MM.1S (cell line): ENCODE data around the gene WDPCP.
"Not testable (repeated sequence)": the region's sequence is repeated elsewhere in the genome, so short reads cannot be mapped to it uniquely, and the experiment has no call there.

Experiments
- DNase-seq: peaks from one replicate; pipeline ENCODE4 v3.0.0-alpha.2; 2015
- H2AFZ ChIP-seq: fragments of 300-600 bp; sonication (generic); 2 replicates; pipeline ENCODE4 v1.6.0; 2016; ENCODE audit warnings: antibody characterized with exemption, low read length
- H3F3A ChIP-seq: fragments of 300-600 bp; sonication (generic); 2 replicates; pipeline ENCODE4 v1.6.1; 2016; ENCODE audit warnings: mild to moderate bottlenecking, antibody characterized with exemption, low read length, moderate library complexity, mixed read lengths; ENCODE audit not compliant: insufficient read depth
- H3K27ac ChIP-seq: fragments of 300-600 bp; sonication (generic); 2 replicates; pipeline ENCODE4 v1.5.1; 2016; ENCODE audit warnings: mild to moderate bottlenecking, low read length
- H3K27me3 ChIP-seq: fragments of 300-600 bp; sonication (generic); replicated peaks from 2 replicates; pipeline ENCODE4 v1.6.0; 2016; ENCODE audit warnings: low read length; ENCODE audit not compliant: insufficient read depth
- H3K36me3 ChIP-seq: fragments of 300-600 bp; sonication (generic); replicated peaks from 2 replicates; pipeline ENCODE4 v1.6.1; 2016; ENCODE audit warnings: mild to moderate bottlenecking, low read length, mixed read lengths; ENCODE audit not compliant: insufficient read depth
- H3K4me1 ChIP-seq: fragments of 300-600 bp; sonication (generic); 2 replicates; pipeline ENCODE4 v1.6.1; 2016; ENCODE audit warnings: low read length, mixed read lengths
- H3K4me2 ChIP-seq: fragments of 300-600 bp; sonication (generic); 2 replicates; pipeline ENCODE4 v1.6.0; 2016; ENCODE audit warnings: low read depth, low read length
- H3K4me3 ChIP-seq: fragments of 300-600 bp; sonication (generic); 2 replicates; pipeline ENCODE4 v1.5.1; 2016; ENCODE audit warnings: low read length, mixed read lengths
- H3K79me2 ChIP-seq: fragments of 300-600 bp; sonication (generic); 2 replicates; pipeline ENCODE4 v1.6.1; 2016; ENCODE audit warnings: mixed run types, low read length, mixed read lengths
- H3K9ac ChIP-seq: fragments of 300-600 bp; sonication (generic); 2 replicates; pipeline ENCODE4 v1.6.1; 2016; ENCODE audit warnings: low read length, mixed read lengths
- H3K9me2 ChIP-seq: fragments of 300-600 bp; sonication (generic); replicated peaks from 2 replicates; pipeline ENCODE4 v1.6.1; 2016; ENCODE audit warnings: mild to moderate bottlenecking, low read length, mixed read lengths; ENCODE audit not compliant: insufficient read depth
- H3K9me3 ChIP-seq: fragments of 300-600 bp; sonication (generic); replicated peaks from 2 replicates; pipeline ENCODE4 v1.6.1; 2016; ENCODE audit warnings: mild to moderate bottlenecking, low read length, mixed read lengths; ENCODE audit not compliant: insufficient read depth
- H4K20me1 ChIP-seq: fragments of 300-600 bp; sonication (generic); 2 replicates; pipeline ENCODE4 v1.6.1; 2016; ENCODE audit warnings: mild to moderate bottlenecking, low read length, moderate library complexity, mixed read lengths; ENCODE audit not compliant: insufficient read depth
- EZH2 ChIP-seq: fragments of 300-600 bp; sonication (generic); optimal IDR thresholded peaks from 2 replicates; pipeline ENCODE3; 2017; ENCODE audit warnings: low read depth, mild to moderate bottlenecking, antibody characterized with exemption, low read length, mixed read lengths
- EZH2phosphoT487 ChIP-seq: fragments of 300-600 bp; sonication (generic); IDR thresholded peaks from 2 replicates; pipeline ENCODE4 v1.6.1; 2018; ENCODE audit warnings: antibody characterized with exemption, low read length
- TF ChIP-seq, protein P1 (sequence below): fragments of 300-600 bp; sonication (generic); IDR thresholded peaks from 2 replicates; pipeline ENCODE4 v1.5.1; 2016; ENCODE audit warnings: antibody characterized with exemption, low read length, mixed read lengths

Gene WDPCP

DNA sequence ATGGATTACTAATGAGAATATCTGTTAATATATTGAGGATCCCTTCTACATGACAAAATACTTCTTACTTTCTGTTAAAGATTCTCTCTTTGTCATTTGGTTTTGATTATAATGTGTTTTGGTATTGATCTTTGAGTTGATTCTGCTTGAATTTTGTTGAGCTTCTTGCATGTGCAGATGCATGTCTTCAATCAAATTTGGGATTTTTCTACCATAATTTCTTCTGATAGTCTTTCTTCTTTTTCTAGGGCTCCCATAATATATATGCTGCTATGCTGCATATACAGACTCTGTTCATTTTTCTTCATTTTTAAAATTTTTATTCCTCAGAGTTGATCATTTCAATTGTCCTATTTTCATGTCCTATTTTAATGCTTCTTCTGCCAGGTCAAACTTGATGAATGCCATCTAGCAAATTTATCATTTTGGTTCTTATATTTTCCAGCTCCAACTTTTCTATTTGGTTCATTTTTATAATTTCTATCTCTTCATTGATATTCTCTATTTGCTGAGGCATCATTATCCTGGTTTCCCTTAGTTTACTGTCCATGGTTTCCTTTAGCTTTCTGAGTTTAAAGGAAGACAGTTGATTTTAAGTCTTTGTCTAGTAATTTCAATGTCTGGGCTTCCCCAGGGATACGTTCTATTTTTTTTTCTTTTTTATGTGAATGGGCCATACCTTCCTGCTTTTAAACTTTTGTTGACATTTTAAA is 244.7 kb downstream of the WDPCP start:
- H2AFZ ChIP-seq: no peak overlapping the region
- no peak overlapping the region for H3K9ac ChIP-seq
- no peaks in the 10 kb centered on the region for H3K9me3 ChIP-seq
- H3F3A ChIP-seq: no peaks in the 10 kb centered on the region
- H3K4me2 ChIP-seq: no peak overlapping the region
- no peak overlapping the region for H3K4me3 ChIP-seq
- no peaks in the 10 kb centered on the region for H4K20me1 ChIP-seq
- no peaks in the 10 kb centered on the region for H3K9me2 ChIP-seq
- 0 out of 2 replicates have a peak, but pooled peaks cover 6% of the 10 kb centered on the region for H3K4me1 ChIP-seq
- no peaks in the 10 kb centered on the region for H3K79me2 ChIP-seq
- no peak for DNase-seq
- H3K27me3 ChIP-seq: no peaks in the 10 kb centered on the region
- no peaks in the 10 kb centered on the region for H3K36me3 ChIP-seq
- TF ChIP-seq EZH2phosphoT487 (no peak), EZH2 (no peak)
- TF ChIP-seq, protein P1, sequence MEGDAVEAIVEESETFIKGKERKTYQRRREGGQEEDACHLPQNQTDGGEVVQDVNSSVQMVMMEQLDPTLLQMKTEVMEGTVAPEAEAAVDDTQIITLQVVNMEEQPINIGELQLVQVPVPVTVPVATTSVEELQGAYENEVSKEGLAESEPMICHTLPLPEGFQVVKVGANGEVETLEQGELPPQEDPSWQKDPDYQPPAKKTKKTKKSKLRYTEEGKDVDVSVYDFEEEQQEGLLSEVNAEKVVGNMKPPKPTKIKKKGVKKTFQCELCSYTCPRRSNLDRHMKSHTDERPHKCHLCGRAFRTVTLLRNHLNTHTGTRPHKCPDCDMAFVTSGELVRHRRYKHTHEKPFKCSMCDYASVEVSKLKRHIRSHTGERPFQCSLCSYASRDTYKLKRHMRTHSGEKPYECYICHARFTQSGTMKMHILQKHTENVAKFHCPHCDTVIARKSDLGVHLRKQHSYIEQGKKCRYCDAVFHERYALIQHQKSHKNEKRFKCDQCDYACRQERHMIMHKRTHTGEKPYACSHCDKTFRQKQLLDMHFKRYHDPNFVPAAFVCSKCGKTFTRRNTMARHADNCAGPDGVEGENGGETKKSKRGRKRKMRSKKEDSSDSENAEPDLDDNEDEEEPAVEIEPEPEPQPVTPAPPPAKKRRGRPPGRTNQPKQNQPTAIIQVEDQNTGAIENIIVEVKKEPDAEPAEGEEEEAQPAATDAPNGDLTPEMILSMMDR: no peak
- H3K27ac ChIP-seq: no peak overlapping the region

GRCh38 chr2:63340443-63340842 is 247.8 kb downstream of the WDPCP start:
- no peak overlapping the region for H2AFZ ChIP-seq
- no peaks in the 10 kb centered on the region for H3K9me3 ChIP-seq
- H3K79me2 ChIP-seq: no peaks in the 10 kb centered on the region
- H3K27me3 ChIP-seq: no peaks in the 10 kb centered on the region
- no peak overlapping the region for H3K27ac ChIP-seq
- no peak overlapping the region for H3K4me2 ChIP-seq
- DNase-seq: no peak
- H3K4me3 ChIP-seq: no peak overlapping the region
- H3K9ac ChIP-seq: no peak overlapping the region
- no peak for TF ChIP-seq EZH2
- no peaks in the 10 kb centered on the region for H3K9me2 ChIP-seq
- no peaks in the 10 kb centered on the region for H4K20me1 ChIP-seq
- no peaks in the 10 kb centered on the region for H3F3A ChIP-seq
- no peaks in the 10 kb centered on the region for H3K36me3 ChIP-seq
- H3K4me1 ChIP-seq: 0 out of 2 replicates have a peak, but pooled peaks cover under 1% of the 10 kb centered on the region

GRCh38 chr2:63334910-63335309 is 253.4 kb downstream of the WDPCP start:
- H3F3A ChIP-seq: no peaks in the 10 kb centered on the region
- H3K79me2 ChIP-seq: no peaks in the 10 kb centered on the region
- TF ChIP-seq EZH2: no peak
- H3K27me3 ChIP-seq: no peaks in the 10 kb centered on the region
- H2AFZ ChIP-seq: no peak overlapping the region
- H3K9me3 ChIP-seq: no peaks in the 10 kb centered on the region
- no peak overlapping the region for H3K4me3 ChIP-seq
- no peaks in the 10 kb centered on the region for H3K4me1 ChIP-seq
- H3K36me3 ChIP-seq: no peaks in the 10 kb centered on the region
- no peak overlapping the region for H3K4me2 ChIP-seq
- H3K9me2 ChIP-seq: no peaks in the 10 kb centered on the region
- no peak overlapping the region for H3K9ac ChIP-seq
- H4K20me1 ChIP-seq: no peaks in the 10 kb centered on the region
- H3K27ac ChIP-seq: no peak overlapping the region
- no peak for DNase-seq

GRCh38 chr2:63326473-63326872 is 261.8 kb downstream of the WDPCP start:
- TF ChIP-seq EZH2phosphoT487: no peak
- TF ChIP-seq, protein P1: no peak
- TF ChIP-seq EZH2: no peak
- no peaks in the 10 kb centered on the region for H3F3A ChIP-seq
- H2AFZ ChIP-seq: no peak overlapping the region
- H3K9me3 ChIP-seq: no peaks in the 10 kb centered on the region
- no peaks in the 10 kb centered on the region for H3K9me2 ChIP-seq
- H3K79me2 ChIP-seq: no peaks in the 10 kb centered on the region
- H3K4me3 ChIP-seq: no peak overlapping the region
- no peak overlapping the region for H3K4me2 ChIP-seq
- H3K9ac ChIP-seq: no peak overlapping the region
- no peaks in the 10 kb centered on the region for H4K20me1 ChIP-seq
- no peaks in the 10 kb centered on the region for H3K4me1 ChIP-seq
- no peak for DNase-seq
- H3K27ac ChIP-seq: no peak overlapping the region
- no peaks in the 10 kb centered on the region for H3K27me3 ChIP-seq
- H3K36me3 ChIP-seq: no peaks in the 10 kb centered on the region

GRCh38 chr2:63323662-63324061 is 264.6 kb downstream of the WDPCP start:
- H3K4me1 ChIP-seq, H3K9me2 ChIP-seq, H3K27ac ChIP-seq, H3K27me3 ChIP-seq, H3K79me2 ChIP-seq, DNase-seq, H4K20me1 ChIP-seq, H3K9me3 ChIP-seq, H2AFZ ChIP-seq, H3K4me2 ChIP-seq, H3K4me3 ChIP-seq, H3F3A ChIP-seq, H3K9ac ChIP-seq, H3K36me3 ChIP-seq: not testable (repeated sequence)

DNA sequence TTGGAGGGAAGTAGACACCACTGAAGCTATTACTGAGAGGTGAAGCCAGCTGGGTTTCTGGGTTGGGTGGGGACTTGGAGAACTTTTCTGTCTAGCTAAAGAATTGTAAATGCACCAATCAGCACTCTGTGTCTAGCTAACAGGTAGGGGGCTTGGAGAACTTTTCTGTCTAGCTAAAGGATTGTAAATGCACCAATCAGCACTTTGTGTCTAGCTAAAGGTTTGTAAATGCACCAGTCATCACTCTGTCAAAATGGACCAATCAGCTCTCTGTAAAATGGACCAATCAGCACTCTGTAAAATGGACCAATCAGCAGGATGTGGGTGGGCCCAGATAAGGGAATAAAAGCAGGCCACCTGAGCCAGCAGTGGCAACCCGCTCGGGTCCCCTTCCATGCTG is 266.3 kb downstream of the WDPCP start:
- not testable (repeated sequence) for H3F3A ChIP-seq, DNase-seq, H4K20me1 ChIP-seq, H3K4me2 ChIP-seq, H3K27ac ChIP-seq, H3K27me3 ChIP-seq, H3K9me3 ChIP-seq, H2AFZ ChIP-seq, H3K4me3 ChIP-seq, H3K9ac ChIP-seq, H3K4me1 ChIP-seq, H3K9me2 ChIP-seq, H3K36me3 ChIP-seq, H3K79me2 ChIP-seq
